ENCODE data around the gene ATP1B1. TPM values are rescaled to one million over a fixed set of nuclear protein-coding genes. Genes with fewer than 3 reads are reported as not detected.

ATP1B1 gene
- total and polyA plus RNA-seq, 2 of the 13 experiments (the other 11 are each of a cell fraction or from before 2014, with no cell fraction given), result 134 to 135 TPM

GRCh38 chr1:169115891-169116585, 9.5 kb downstream of the ATP1B1 start (continued):
- TF ChIP-seq RBFOX2 (IDR thresholded peaks at IDR 0.05; ENCODE audit: low read depth, low read length) (no peak), ZNF777 (CRISPR knock-in tag; IDR thresholded peaks at IDR 0.05) (no peak), NFRKB (IDR thresholded peaks at IDR 0.05) (no peak), ZNF441 (CRISPR knock-in tag; IDR thresholded peaks at IDR 0.05; ENCODE audit: borderline replicate concordance) (peak; percentile 52; the same call in 1 of the 2 replicates), LCORL (IDR thresholded peaks at IDR 0.05) (no peak), LCORL (CRISPR knock-in tag; IDR thresholded peaks at IDR 0.05) (peak; percentile 58; the same call in 1 of the 2 replicates), FOXK2 (IDR thresholded peaks at IDR 0.05) (0 out of 2 replicates have a peak, but pooled peaks have one; percentile 49), CEBPB (IDR thresholded peaks at IDR 0.05; ENCODE audit: borderline replicate concordance, low read depth, low read length) (peak; percentile 69), ZNF567 (CRISPR knock-in tag; IDR thresholded peaks at IDR 0.05; ENCODE audit: borderline replicate concordance) (no peak), ZSCAN9 (CRISPR knock-in tag; IDR thresholded peaks at IDR 0.05; ENCODE audit: borderline replicate concordance) (peak; percentile 76; the same call in 1 of the 2 replicates), KDM1A (CRISPR knock-in tag; IDR thresholded peaks at IDR 0.05) (0 out of 2 replicates have a peak, but pooled peaks have one; percentile 31), SALL2 (CRISPR knock-in tag; IDR thresholded peaks at IDR 0.05) (peak; percentile 81; the same call in 1 of the 2 replicates), ZNF792 (CRISPR knock-in tag; IDR thresholded peaks at IDR 0.05) (peak; percentile 67; the same call in 1 of the 2 replicates), ZNF841 (CRISPR knock-in tag; IDR thresholded peaks at IDR 0.05; ENCODE audit: borderline replicate concordance) (no peak), TOPORS (CRISPR knock-in tag; IDR thresholded peaks at IDR 0.05) (no peak), MNT (IDR thresholded peaks at IDR 0.05) (no peak), RFXAP (CRISPR knock-in tag; IDR thresholded peaks at IDR 0.05; ENCODE audit: borderline replicate concordance) (peak; percentile 98), IKZF4 (CRISPR knock-in tag; IDR thresholded peaks at IDR 0.05; ENCODE audit: borderline replicate concordance, low read depth, not compliant biosample characterization) (no peak), ZSCAN20 (CRISPR knock-in tag; IDR thresholded peaks at IDR 0.05; ENCODE audit: borderline replicate concordance) (no peak), NFE2L1 (CRISPR knock-in tag; IDR thresholded peaks at IDR 0.05; ENCODE audit: borderline replicate concordance) (no peak), KMT2B (CRISPR knock-in tag; IDR thresholded peaks at IDR 0.05) (no peak), ZNF577 (CRISPR knock-in tag; IDR thresholded peaks at IDR 0.05; ENCODE audit: borderline replicate concordance, low read depth) (no peak), CBX1 (IDR thresholded peaks at IDR 0.05; ENCODE audit: low read depth) (peak; percentile 71), MED13 (CRISPR knock-in tag; IDR thresholded peaks at IDR 0.05) (0 out of 2 replicates have a peak, but pooled peaks have one; percentile 58), ZNF329 (CRISPR knock-in tag; IDR thresholded peaks at IDR 0.05; ENCODE audit: low read depth) (no peak), CCDC6 (CRISPR knock-in tag; IDR thresholded peaks at IDR 0.05) (no peak)
- TF ChIP-seq, protein P1, sequence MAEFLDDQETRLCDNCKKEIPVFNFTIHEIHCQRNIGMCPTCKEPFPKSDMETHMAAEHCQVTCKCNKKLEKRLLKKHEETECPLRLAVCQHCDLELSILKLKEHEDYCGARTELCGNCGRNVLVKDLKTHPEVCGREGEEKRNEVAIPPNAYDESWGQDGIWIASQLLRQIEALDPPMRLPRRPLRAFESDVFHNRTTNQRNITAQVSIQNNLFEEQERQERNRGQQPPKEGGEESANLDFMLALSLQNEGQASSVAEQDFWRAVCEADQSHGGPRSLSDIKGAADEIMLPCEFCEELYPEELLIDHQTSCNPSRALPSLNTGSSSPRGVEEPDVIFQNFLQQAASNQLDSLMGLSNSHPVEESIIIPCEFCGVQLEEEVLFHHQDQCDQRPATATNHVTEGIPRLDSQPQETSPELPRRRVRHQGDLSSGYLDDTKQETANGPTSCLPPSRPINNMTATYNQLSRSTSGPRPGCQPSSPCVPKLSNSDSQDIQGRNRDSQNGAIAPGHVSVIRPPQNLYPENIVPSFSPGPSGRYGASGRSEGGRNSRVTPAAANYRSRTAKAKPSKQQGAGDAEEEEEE (CRISPR knock-in tag; IDR thresholded peaks at IDR 0.05; ENCODE audit: borderline replicate concordance), result no peak
- TF ChIP-seq, protein P2, sequence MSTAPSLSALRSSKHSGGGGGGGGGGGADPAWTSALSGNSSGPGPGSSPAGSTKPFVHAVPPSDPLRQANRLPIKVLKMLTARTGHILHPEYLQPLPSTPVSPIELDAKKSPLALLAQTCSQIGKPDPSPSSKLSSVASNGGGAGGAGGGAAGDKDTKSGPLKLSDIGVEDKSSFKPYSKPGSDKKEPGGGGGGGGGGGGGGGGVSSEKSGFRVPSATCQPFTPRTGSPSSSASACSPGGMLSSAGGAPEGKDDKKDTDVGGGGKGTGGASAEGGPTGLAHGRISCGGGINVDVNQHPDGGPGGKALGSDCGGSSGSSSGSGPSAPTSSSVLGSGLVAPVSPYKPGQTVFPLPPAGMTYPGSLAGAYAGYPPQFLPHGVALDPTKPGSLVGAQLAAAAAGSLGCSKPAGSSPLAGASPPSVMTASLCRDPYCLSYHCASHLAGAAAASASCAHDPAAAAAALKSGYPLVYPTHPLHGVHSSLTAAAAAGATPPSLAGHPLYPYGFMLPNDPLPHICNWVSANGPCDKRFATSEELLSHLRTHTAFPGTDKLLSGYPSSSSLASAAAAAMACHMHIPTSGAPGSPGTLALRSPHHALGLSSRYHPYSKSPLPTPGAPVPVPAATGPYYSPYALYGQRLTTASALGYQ (CRISPR knock-in tag; IDR thresholded peaks at IDR 0.05), result peak; percentile 85
